A673 (cell line): ENCODE results near the gene ARFIP1. TPM values are rescaled to one million over a fixed set of nuclear protein-coding genes. Genes with fewer than 3 reads are reported as not detected.

Source experiments
- BruUV-seq: library from RNA; stranded (reverse); fragments of 400-500 nt; replicated peaks from 2 replicates; lab custom pipeline; 2021; lab: Mats Ljungman, UMichigan
- CTCF ChIA-PET: fragments of 300-600 bp; sonication (Branson Sonifier 250); formaldehyde crosslinking; loops from one replicate; lab custom pipeline; 2022; ENCODE audit warnings: antibody characterized with exemption; lab: Charles Lee
- POLR2A ChIA-PET: fragments of 300-600 bp; sonication (Branson Sonifier 250); formaldehyde crosslinking; loops from one replicate; lab custom pipeline; 2022; ENCODE audit warnings: antibody characterized with exemption; ENCODE audit not compliant: low non-redundant PET; lab: Charles Lee
- DNase-seq: peaks from one replicate; pipeline ENCODE4 v3.0.0-alpha.2; 2015; ENCODE audit warnings: low spot score
- H3K27ac ChIP-seq: fragments of 200-600 bp; sonication (generic); 2 replicates; pipeline ENCODE4 v1.5.1; 2016; ENCODE audit warnings: mixed run types, low read depth, mild to moderate bottlenecking, mixed read lengths, antibody characterized with exemption, low read length; ENCODE audit not compliant: poor library complexity, severe bottlenecking
- H3K27me3 ChIP-seq: fragments of 200-600 bp; sonication (generic); replicated peaks from 2 replicates; pipeline ENCODE4 v1.6.1; 2017; ENCODE audit warnings: mixed run types, low read depth, mild to moderate bottlenecking, mixed read lengths, antibody characterized with exemption, low read length; ENCODE audit not compliant: insufficient read depth, poor library complexity
- H3K36me3 ChIP-seq: fragments of 200-600 bp; sonication (generic); 2 replicates; pipeline ENCODE4 v1.6.1; 2016; ENCODE audit warnings: mixed run types, mild to moderate bottlenecking, mixed read lengths, antibody characterized with exemption, low read length; ENCODE audit not compliant: insufficient read depth, poor library complexity, severe bottlenecking
- H3K4me1 ChIP-seq: fragments of 200-600 bp; sonication (generic); 2 replicates; pipeline ENCODE4 v1.6.1; 2017; ENCODE audit warnings: mixed run types, mild to moderate bottlenecking, mixed read lengths, antibody characterized with exemption, low read length; ENCODE audit not compliant: insufficient read depth, poor library complexity, severe bottlenecking
- H3K4me3 ChIP-seq: fragments of 200-600 bp; sonication (generic); 2 replicates; pipeline ENCODE4 v1.5.1; 2016; ENCODE audit warnings: low read depth, mixed run types, mild to moderate bottlenecking, mixed read lengths, low read length; ENCODE audit not compliant: poor library complexity, severe bottlenecking
- H3K9me3 ChIP-seq: fragments of 200-600 bp; sonication (generic); 2 replicates; pipeline ENCODE4 v1.6.1; 2016; ENCODE audit warnings: mixed run types, low read depth, mild to moderate bottlenecking, mixed read lengths, antibody characterized with exemption, low read length; ENCODE audit not compliant: poor library complexity, severe bottlenecking
- EZH2 ChIP-seq: fragments of 200-600 bp; sonication (generic); IDR thresholded peaks from 2 replicates; pipeline ENCODE4 v1.6.1; 2017; ENCODE audit warnings: borderline replicate concordance, low read depth, mild to moderate bottlenecking, mixed read lengths, antibody characterized with exemption, low read length; ENCODE audit not compliant: poor library complexity, severe bottlenecking
- intact Hi-C: fragments of 100-400 bp; cut with micrococcal nuclease; formaldehyde crosslinking; loops from one replicate; pipeline ENCODE4 v1.10.0; 2022; ENCODE audit not compliant: unreplicated experiment
- total RNA-seq: library from RNA; stranded (reverse); gene quantifications from 2 replicates; pipeline ENCODE4 v1.2.3, GENCODE V29; 2021
- TF ChIP-seq, protein P1 (sequence below): fragments of 300-800, 200-600 bp; sonication (generic); conservative IDR thresholded peaks from 2 replicates; pipeline ENCODE4 v1.5.1; 2017; ENCODE audit warnings: low read depth, mild to moderate bottlenecking, antibody characterized with exemption, low read length, moderate library complexity, mixed read lengths

Gene ARFIP1
- total RNA-seq, 1 experiment from 2014 or later: 30.4 TPM

DNA sequence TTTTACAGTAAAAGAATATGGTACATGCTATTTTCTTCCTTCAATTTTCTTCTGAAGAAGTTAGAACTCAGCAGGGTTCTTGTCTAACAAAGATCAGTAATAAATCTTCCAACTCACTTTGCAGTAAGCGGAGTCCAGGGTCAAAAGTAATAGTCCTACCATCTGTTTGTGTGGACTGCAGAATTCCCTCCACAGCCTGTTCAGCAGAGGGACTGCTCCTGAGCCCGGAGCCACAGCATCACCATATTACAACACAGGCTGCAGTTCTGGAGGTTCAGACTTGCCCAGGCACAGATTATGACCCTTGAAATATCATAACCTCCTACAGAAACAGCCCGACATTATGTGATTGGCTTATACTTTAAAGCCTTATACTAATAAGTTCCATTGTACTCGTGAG, 166.7 kb downstream of the ARFIP1 start:
- POLR2A ChIA-PET: no interaction called here
- no peak overlapping the region for H3K4me3 ChIP-seq
- no TSS peak for BruUV-seq
- intact Hi-C loops: no loop called here
- DNase-seq: no peak
- TF ChIP-seq, protein P1, sequence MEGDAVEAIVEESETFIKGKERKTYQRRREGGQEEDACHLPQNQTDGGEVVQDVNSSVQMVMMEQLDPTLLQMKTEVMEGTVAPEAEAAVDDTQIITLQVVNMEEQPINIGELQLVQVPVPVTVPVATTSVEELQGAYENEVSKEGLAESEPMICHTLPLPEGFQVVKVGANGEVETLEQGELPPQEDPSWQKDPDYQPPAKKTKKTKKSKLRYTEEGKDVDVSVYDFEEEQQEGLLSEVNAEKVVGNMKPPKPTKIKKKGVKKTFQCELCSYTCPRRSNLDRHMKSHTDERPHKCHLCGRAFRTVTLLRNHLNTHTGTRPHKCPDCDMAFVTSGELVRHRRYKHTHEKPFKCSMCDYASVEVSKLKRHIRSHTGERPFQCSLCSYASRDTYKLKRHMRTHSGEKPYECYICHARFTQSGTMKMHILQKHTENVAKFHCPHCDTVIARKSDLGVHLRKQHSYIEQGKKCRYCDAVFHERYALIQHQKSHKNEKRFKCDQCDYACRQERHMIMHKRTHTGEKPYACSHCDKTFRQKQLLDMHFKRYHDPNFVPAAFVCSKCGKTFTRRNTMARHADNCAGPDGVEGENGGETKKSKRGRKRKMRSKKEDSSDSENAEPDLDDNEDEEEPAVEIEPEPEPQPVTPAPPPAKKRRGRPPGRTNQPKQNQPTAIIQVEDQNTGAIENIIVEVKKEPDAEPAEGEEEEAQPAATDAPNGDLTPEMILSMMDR: no peak
- TF ChIP-seq EZH2: no peak
- CTCF ChIA-PET: no interaction called here
- H3K36me3 ChIP-seq: no peaks in the 10 kb centered on the region
- H3K27ac ChIP-seq: no peak overlapping the region
- no peaks in the 10 kb centered on the region for H3K4me1 ChIP-seq
- H3K27me3 ChIP-seq: peaks cover 7% of the 10 kb centered on the region
- no peaks in the 10 kb centered on the region for H3K9me3 ChIP-seq

DNA sequence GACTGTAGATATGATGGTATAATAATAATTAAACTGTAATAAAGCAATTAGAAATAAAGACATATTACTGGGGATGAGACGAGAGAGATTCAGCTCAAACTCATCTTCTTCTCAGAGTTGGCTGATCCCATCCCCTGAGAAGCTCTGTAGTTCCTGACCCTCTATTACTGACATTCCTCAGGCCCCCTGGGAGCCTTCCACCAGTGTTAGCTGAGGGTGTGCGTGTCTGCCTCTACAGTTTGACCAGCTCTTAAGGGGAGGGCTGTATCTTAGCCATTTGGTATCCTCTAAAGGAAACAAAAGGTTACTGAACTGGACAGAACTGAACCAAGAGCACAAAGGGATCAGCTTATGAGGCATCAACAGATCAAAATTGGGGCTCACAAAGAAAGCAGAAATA, 167.6 kb downstream of the ARFIP1 start:
- POLR2A ChIA-PET: no interaction called here
- no peaks in the 10 kb centered on the region for H3K4me1 ChIP-seq
- CTCF ChIA-PET: interaction anchor here (0.5 kb wide), 1 partner anchor 19 kb away, joined by 3 read pairs; no protein-coding TSS in a partner anchor
- no peaks in the 10 kb centered on the region for H3K9me3 ChIP-seq
- no peak overlapping the region for H3K27ac ChIP-seq
- H3K4me3 ChIP-seq: no peak overlapping the region
- TF ChIP-seq, protein P1: no peak
- no peak for TF ChIP-seq EZH2
- H3K36me3 ChIP-seq: no peaks in the 10 kb centered on the region
- no TSS peak for BruUV-seq
- intact Hi-C loops: no loop called here
- peaks cover 7% of the 10 kb centered on the region for H3K27me3 ChIP-seq
- no peak for DNase-seq

DNA sequence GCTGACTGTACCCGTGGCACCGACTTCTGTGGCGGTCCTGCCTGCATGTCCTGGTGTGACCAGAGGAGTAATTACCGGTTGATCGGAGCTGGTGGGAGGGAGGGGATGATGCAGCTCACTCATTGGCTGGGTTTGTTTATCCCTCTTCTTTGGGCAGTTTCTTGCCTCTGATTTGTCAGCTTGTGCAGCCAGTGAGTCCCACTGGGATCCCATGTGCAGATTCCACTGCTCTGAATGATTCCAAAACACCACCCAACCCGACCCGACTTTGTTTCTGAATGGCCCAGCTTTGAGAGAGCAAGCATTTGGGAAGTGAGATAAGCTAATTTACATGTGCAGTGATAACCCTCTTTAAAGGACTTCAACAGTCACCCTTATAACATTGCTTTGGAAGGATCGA, 170.2 kb downstream of the ARFIP1 start:
- intact Hi-C loops: no loop called here
- no TSS peak for BruUV-seq
- Histone ChIP-seq H3K9me3 (no peaks in the 10 kb centered on the region), H3K27ac (no peak overlapping the region), H3K27me3 (peaks cover 7% of the 10 kb centered on the region), H3K4me1 (no peaks in the 10 kb centered on the region), H3K4me3 (no peak overlapping the region), H3K36me3 (no peaks in the 10 kb centered on the region)
- DNase-seq: no peak
- no peak for TF ChIP-seq EZH2
- TF ChIP-seq, protein P1: no peak
- POLR2A ChIA-PET: no interaction called here
- CTCF ChIA-PET: no interaction called here
